ENCODE results near the gene CRP.
"Not testable (repeated sequence)": the region's sequence is repeated elsewhere in the genome, so short reads cannot be mapped to it uniquely, and the experiment has no call there.

The CRP gene

DNA sequence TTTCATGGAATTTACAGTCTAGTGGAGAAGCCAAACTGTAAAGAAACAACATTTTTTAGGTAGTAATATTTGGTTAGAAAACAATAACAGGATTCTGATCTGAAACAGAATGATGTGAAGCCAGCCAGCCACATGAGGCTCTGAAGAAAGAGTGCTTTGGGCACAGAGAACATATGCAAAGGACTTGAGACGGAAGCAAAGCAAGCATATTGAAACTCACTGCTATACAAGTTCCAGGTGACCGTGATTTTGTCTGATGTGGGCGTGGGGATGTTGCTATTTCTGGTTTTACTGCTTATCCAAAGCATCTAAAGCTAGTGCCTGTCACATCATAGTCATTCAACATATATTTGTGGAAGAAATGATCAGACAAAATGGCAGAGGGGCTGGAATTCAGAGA, 14.7 kb downstream of the CRP start:
- DNase-seq (ENCODE audit: low read depth), result no peak

DNA sequence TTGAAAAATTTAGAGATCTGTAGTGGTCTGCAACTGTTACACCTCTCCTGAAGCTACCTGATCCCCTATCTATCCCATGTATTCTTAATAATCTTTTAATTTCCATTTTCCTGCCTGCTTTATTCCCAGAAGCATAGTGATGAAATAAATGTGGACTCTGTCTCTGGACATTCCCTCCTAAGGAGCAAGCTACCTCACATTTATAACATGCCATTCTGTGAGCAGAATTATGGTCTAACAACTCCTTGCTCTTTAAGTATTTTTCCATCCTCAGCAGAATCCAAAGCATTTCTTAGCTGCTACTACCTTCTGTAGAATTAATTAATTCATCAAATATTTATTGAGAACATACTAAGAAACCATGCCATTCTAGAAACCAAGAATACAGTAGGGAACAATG, 15.1 kb downstream of the CRP start:
- DNase-seq (ENCODE audit: low read depth), result no peak

DNA sequence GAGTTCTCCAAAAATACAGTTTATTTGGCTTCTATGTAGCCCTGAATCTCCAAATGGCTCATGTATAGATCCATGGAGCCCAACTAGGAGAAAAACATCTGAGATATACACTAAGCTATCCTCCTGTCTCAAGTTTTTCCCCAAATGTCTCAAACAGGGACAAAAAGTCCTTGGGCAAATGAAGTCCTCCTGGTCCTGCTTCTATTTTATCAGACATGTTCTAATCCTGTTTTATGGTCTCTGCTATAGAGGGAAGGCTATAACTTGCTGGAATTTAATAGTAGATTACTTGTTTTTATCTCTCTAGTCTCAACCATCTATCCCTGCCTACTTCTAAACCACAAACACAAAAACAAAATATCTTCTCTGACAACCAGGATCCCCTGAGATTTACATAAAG, 26.9 kb downstream of the CRP start:
- DNase-seq (ENCODE audit: low read depth), result no peak

DNA sequence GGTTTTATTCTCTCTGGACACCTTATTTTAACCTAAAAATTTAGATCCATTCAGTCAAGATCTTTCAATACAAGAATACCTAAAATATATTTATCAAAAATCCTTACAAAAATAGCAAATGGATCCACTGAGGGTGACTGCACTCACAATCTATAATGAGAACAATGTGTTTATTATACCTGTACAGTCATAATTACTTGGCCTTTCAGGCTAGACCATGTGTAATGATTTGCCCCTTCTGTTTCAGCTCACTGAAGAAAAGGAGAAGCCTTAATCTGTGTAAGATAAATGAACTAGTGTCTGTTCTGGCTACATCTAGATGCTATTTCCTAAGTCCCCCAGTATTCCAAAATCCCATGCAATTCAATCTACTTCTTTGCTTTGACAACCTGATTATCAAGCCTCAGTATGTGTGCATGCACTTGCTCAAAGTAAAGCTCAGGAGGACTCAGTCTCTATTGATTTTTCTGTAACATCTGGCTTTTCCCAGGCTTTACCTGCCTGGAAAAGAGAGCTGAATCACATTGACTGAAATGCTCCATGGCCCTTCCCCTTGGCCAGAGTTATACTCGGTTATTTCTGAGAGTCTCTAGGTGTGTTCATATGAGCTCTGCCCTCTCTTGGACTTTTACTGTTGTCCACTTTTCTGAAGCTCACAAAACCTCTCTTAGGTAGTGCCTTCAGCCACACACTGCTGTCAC, 27.6 kb downstream of the CRP start:
- no peak for DNase-seq (ENCODE audit: low read depth)

DNA sequence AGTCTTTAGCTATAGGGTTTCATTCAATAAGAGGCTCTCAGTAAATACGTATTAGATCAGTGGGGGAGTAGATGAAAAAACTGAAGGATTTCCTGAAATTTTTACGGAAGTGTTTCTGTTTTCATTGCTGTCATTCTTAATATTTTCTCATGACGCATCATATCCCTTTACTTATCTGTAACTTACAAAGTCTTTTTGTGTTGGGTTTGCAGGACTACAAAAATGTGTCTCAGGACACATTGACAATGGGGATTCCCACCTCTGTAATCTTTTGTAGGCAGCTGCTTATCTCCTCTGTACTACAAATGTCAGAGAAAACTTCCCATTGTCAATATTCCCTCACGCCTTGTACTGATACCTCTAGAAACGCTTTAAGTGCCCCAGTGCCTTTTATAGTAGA, 35.5 kb downstream of the CRP start:
- DNase-seq (ENCODE audit: low read depth), result no peak

DNA sequence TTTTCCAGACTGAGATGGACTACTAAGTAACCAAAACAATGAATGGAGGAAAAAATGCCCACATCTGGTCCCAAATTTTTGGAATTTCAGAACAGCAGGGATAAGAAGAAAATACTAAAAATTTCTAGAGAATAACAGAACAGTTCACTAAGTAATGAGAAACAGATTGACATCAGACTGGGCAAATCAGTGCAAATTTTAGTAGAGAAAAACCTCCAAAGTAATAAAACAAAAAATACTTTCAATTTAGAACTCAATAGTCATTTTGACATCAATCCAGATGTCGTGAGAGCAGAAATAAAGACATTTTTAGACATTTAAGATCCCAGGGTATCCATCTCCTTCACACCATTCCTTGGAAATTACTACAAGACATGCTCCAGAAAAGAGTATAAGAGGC, 39.3 kb downstream of the CRP start:
- DNase-seq (ENCODE audit: low read depth), result no peak

DNA sequence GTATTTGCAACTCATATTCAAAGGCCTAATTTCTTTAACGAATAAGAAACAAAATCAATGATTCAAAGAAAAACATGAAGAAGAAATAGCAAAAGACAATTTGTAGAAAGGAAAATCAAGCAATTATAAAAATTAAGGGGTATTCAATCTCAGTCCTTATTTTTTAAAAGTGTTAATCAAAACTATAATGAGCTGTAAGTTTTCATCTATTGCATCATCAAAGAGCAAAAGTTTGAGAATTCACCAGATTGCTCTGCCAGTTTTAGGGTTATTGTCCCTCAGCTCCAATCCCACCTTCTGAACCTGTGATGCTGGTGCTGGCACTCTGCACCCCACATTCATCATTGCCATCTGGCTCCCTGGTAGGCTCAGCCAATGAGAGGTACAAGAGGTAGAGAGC, 42.0 kb downstream of the CRP start:
- not testable (repeated sequence) for DNase-seq (ENCODE audit: low read depth)

DNA sequence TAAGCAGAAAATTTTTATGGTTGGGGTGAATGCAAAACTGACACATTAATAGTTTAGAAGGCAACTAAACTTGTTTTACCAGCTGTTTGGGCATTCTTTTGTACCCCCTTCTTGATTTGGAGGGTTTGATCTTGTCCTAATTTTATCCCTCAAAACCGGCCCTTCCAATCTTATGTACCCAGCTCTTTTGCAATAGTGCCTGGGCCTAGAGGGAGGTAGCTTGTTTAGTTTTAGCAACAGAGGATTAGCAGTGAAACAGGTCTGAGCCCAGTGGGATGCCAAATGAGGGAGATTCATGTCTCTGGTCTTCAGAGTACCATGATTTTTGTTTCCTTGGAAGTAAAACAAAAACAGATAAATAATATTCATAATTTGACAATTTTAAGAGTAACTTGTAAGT, 45.1 kb downstream of the CRP start:
- no peak for DNase-seq (ENCODE audit: low read depth)

DNA sequence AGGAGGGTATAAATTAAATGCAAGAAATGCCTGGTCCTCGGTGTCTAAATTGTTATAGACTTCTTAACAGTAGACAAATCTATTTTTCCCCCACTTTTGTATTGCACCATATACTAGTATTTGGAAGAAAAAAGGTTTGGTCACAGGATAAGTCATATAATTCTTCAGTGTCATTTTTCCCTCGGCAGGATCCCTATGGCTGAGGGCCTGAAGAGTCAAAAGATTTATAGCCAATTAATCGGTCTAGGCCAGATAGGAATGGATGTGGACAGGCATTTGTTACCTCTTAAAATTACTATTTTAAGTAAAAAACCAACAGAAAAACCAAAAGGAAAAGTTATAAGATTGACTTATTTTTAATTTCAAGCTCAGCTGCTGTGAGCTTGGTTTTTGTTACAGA, 45.6 kb downstream of the CRP start:
- DNase-seq (ENCODE audit: low read depth), result no peak

DNA sequence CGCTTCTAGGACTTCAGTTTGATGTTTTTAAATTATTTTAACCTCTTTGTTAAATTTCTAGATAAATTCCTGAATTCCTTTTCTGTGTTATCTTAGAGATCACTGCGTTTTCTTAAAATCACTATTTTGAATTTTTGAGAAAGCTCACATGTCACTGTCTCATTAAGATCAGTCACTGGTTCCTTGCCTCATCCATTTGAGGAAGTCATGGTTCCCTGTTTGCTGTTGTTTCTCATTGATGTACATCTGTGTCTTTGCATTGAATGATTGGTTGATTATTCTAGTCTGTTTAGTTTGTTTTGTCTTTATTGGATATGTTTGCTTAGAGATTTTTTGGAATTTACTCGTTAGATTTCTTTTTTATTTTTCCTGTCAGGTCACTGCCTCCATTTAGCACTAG, 50.1 kb downstream of the CRP start:
- no peak for DNase-seq (ENCODE audit: low read depth)

DNA sequence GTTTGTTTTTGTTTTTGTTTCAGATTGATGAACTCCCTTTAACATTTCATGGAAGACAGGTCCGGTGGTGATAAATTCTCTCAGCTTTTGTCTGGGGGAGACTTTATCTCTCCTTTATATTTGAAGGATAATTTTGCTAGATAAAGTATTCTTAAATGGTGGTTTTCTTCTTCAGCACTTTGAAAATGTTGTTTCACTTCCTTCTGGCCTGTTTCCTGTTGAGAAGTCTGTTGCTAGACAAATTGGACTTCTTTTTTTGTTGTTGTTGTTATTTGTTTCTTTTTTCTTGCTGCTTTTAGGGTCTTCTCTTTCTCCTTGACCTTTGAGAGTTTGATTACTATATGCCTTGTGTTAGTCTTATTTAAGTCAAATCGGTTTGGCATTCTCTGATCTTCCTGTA, 50.8 kb downstream of the CRP start:
- DNase-seq (ENCODE audit: low read depth), result no peak

All from T follicular helper cell (primary cell).